GM12891 (cell line): ENCODE data around the gene FBXO15.

Source experiments
- POLR2A ChIP-seq: IDR thresholded peaks from 2 replicates; pipeline ENCODE4 v1.6.1; 2011; ENCODE audit warnings: low read depth, low read length, control low read depth
- POLR2AphosphoS5 ChIP-seq: IDR thresholded peaks from 2 replicates; pipeline ENCODE4 v1.6.1; 2011; ENCODE audit warnings: low read depth, low read length, control low read depth
- POU2F2 ChIP-seq: IDR thresholded peaks from 2 replicates; pipeline ENCODE4 v1.6.1; 2011; ENCODE audit warnings: low read depth, mild to moderate bottlenecking, control low read depth, low read length, moderate library complexity
- SPI1 ChIP-seq: IDR thresholded peaks from 2 replicates; pipeline ENCODE4 v1.6.1; 2011; ENCODE audit warnings: low read depth, low read length, control low read depth
- TAF1 ChIP-seq: IDR thresholded peaks from 2 replicates; pipeline ENCODE4 v1.6.1; 2011; ENCODE audit warnings: low read depth, low read length, control low read depth

DNA sequence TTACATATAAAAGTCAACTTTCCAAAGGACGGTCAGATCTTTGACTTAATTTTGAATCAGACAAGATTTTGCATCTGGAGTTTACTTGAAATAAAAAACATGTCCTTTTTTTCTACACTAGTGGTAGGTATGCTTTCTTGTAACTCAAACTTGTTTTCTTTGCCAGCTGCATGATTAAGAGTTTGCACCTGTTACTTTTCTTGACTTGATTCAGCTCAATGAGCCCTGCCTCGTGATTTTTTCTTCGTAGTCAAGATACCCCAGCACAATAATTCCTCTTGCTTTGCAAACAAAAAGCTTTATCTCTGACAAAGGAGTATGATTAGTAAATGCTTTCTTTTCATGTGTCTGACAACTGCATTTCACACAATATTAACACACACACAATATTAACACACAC lies 82.3 kb downstream of the FBXO15 start:
- TF ChIP-seq POLR2A: no peak
- TF ChIP-seq POLR2AphosphoS5: no peak
- no peak for TF ChIP-seq TAF1
- TF ChIP-seq SPI1: no peak
- no peak for TF ChIP-seq POU2F2
